Activated CD4-positive, alpha-beta memory T cell treated with anti-CD3 and anti-CD28 coated beads for 36 hours (primary cell): ENCODE measurements around the gene PCDH9. TPM values are rescaled to one million over a fixed set of nuclear protein-coding genes. Genes with fewer than 3 reads are reported as not detected.
A peak's percentile ranks its signal among the peaks of the same experiment; 100 is the strongest.

ENCODE experiments used
- CTCF ChIA-PET: fragments of 350-600 bp; sonication (Branson Sonifier 250); formaldehyde crosslinking; loops from one replicate; lab custom pipeline; 2021; ENCODE audit warnings: antibody characterized with exemption, inconsistent platforms; lab: Charles Lee
- POLR2A ChIA-PET: fragments of 350-600 bp; sonication (Branson Sonifier 250); formaldehyde crosslinking; loops from one replicate; lab custom pipeline; 2021; ENCODE audit warnings: antibody characterized with exemption; lab: Charles Lee
- DNase-seq: peaks from one replicate; pipeline ENCODE4 v3.0.0-alpha.2; 2020
- H3K27ac Mint-ChIP-seq: one replicate; pipeline ENCODE4 v1.8.0; 2021; ENCODE audit warnings: mixed read lengths
- H3K27me3 Mint-ChIP-seq: one replicate; pipeline ENCODE4 v1.8.0; 2021; ENCODE audit warnings: mixed read lengths
- H3K36me3 Mint-ChIP-seq: one replicate; pipeline ENCODE4 v1.8.0; 2021; ENCODE audit warnings: mixed read lengths
- H3K4me1 Mint-ChIP-seq: one replicate; pipeline ENCODE4 v1.8.0; 2021; ENCODE audit warnings: low read depth, mixed read lengths
- H3K4me3 Mint-ChIP-seq: one replicate; pipeline ENCODE4 v1.8.0; 2021; ENCODE audit warnings: mild to moderate bottlenecking, mixed read lengths
- H3K9me3 Mint-ChIP-seq: one replicate; pipeline ENCODE4 v1.8.0; 2021; ENCODE audit warnings: mixed read lengths
- intact Hi-C: fragments of 100-400 bp; cut with micrococcal nuclease; formaldehyde crosslinking; loops from one replicate; pipeline ENCODE4 v1.15.1; 2023
- total RNA-seq, 2 experiments: library from RNA; stranded (reverse); gene quantifications; one replicate each; pipeline ENCODE4 v1.2.3, GENCODE V29; 2021

PCDH9 gene
- total RNA-seq, 2 experiments from 2014 or later = under 0.01 to 0.02 TPM

DNA sequence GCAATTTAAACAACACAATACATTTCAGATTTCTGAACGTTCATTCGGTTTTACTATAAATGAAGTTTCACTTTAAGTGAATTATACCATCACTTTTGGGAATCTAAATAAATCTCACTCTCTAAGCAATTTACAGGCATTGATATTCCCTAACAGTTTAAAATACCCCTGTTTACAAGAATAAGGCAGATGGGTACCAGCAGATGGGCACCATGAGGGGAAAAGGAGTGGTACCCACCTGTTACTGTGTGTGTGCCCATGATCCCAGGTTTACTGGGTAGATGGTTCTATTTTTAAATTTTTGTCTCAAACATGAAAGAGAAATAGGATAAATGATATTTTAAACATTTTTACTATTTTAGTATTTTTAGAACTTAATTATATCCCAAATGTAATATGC lies 212.9 kb downstream of the PCDH9 start:
- H3K4me3 Mint-ChIP-seq = no peak overlapping the region
- ChIA-PET POLR2A (no interaction called here), CTCF (no interaction called here)
- DNase-seq = no peak
- H3K27ac Mint-ChIP-seq = no peak overlapping the region
- H3K9me3 Mint-ChIP-seq = peaks cover 11% of the 10 kb centered on the region
- H3K27me3 Mint-ChIP-seq = no peaks in the 10 kb centered on the region
- no peaks in the 10 kb centered on the region for H3K4me1 Mint-ChIP-seq
- intact Hi-C loops = no loop called here
- no peaks in the 10 kb centered on the region for H3K36me3 Mint-ChIP-seq

DNA sequence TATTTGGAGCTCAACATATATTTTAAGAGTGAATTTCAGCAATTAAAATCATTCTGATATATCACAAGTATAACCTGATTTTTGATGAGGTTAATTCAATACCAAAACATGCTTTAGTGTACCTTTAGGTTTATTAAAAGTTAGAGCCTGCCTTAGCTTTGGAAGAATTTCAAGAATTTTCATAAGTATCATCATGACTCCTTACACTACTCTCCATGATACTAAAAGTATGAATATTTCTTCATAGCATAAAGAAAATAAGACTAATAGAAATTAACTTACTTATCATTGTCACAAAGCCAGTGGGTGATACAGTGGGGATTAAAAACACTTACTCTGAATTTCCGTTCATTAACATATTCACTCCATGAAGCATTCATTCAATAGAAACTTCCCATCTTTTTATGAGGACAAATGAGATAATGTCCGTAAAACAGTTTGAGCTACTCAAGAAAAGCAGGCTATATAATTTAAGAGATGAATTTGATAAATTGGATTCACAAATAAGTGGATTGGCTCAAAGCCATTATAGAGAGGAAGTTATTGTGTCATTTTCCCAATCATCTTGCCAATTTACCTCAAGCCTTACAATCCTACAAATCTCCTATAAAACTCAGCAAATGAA lies 214.0 kb downstream of the PCDH9 start:
- H3K4me1 Mint-ChIP-seq = no peaks in the 10 kb centered on the region
- CTCF ChIA-PET = no interaction called here
- no peaks in the 10 kb centered on the region for H3K36me3 Mint-ChIP-seq

DNA sequence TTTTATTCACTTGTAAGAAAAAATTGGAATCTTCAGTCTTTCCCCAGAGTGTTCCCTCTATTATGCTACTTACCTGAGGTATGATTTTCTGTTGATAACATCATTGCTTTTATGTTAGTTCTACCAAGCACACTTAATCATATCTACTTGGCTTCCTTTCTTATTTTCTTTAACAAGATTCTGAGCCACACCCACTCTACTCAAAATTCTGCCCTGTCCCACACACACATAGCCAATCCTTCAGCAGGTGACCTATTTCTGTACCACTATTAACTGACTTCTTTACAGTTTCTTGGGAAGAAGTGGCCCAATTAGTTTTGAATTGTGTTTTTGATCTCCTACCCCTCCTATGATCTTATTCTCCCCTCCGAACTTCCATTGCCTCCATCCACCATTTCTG lies 215.7 kb downstream of the PCDH9 start:
- intact Hi-C loops = no loop called here
- POLR2A ChIA-PET = no interaction called here
- CTCF ChIA-PET = no interaction called here
- DNase-seq = no peak
- no peaks in the 10 kb centered on the region for H3K4me1 Mint-ChIP-seq
- no peaks in the 10 kb centered on the region for H3K36me3 Mint-ChIP-seq
- H3K27ac Mint-ChIP-seq = no peak overlapping the region
- peaks cover 11% of the 10 kb centered on the region for H3K9me3 Mint-ChIP-seq
- H3K4me3 Mint-ChIP-seq = no peak overlapping the region
- no peaks in the 10 kb centered on the region for H3K27me3 Mint-ChIP-seq

More for the DNA sequence above, 214.0 kb downstream of the PCDH9 start:
- intact Hi-C loops = no loop called here
- Mint-ChIP-seq H3K27ac (no peak overlapping the region), H3K4me3 (no peak overlapping the region), H3K27me3 (no peaks in the 10 kb centered on the region), H3K9me3 (peaks cover 11% of the 10 kb centered on the region)
- no peak for DNase-seq
- POLR2A ChIA-PET = no interaction called here

DNA sequence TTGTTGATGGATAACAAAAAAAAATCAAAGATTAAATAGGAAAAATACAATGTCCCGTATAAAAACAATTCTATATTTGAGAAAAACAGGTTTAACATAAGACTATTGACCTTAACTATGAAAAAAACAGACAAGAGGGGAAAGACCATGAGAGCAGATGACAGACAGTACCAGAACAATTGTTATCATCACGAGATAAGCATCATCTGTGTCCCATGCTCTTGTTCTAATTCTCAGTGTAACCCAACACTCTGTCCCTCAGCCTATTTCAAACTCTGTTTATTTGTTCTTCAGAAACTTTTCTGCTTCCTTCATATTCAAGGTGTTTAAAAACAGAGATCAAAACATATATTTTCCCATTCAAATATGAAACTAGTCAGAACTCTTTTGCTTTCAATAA lies 216.4 kb downstream of the PCDH9 start:
- Mint-ChIP-seq H3K9me3 (peaks cover 11% of the 10 kb centered on the region), H3K27ac (no peak overlapping the region), H3K36me3 (no peaks in the 10 kb centered on the region), H3K4me3 (no peak overlapping the region), H3K27me3 (no peaks in the 10 kb centered on the region), H3K4me1 (no peaks in the 10 kb centered on the region)
- ChIA-PET CTCF (no interaction called here), POLR2A (no interaction called here)
- intact Hi-C loops = no loop called here
- DNase-seq = no peak

DNA sequence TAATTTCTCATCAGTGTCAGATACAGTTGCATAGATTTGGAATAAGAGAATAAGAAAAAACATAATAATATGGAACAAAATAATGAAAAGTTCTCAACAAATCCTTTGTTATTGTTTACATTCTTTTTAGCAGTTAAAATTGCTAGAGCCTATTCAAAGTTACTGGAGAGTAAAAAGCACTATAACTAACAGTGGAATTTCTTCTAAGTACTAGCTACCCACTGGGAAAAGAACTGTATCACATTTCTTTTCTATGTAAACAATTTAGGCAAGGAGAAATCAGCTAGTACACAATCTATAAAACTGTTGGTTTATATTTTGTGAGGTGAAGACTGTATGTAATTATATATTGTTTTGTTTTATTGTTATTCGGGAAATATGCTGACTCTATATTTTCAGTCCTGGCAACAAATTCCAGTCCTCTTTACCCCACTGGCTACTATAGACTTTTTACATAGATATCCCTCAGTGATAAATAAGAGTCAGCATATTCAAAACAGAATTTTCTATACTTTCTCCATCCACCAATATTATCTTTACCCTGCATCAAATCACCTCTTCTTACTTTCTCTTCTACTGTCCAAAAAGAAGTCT lies 222.0 kb downstream of the PCDH9 start:
- Mint-ChIP-seq H3K4me1 (no peaks in the 10 kb centered on the region), H3K27ac (no peak overlapping the region), H3K9me3 (no peaks in the 10 kb centered on the region), H3K27me3 (no peaks in the 10 kb centered on the region), H3K4me3 (no peak overlapping the region), H3K36me3 (no peaks in the 10 kb centered on the region)
- DNase-seq = no peak
- CTCF ChIA-PET = no interaction called here
- intact Hi-C loops = no loop called here
- POLR2A ChIA-PET = no interaction called here

DNA sequence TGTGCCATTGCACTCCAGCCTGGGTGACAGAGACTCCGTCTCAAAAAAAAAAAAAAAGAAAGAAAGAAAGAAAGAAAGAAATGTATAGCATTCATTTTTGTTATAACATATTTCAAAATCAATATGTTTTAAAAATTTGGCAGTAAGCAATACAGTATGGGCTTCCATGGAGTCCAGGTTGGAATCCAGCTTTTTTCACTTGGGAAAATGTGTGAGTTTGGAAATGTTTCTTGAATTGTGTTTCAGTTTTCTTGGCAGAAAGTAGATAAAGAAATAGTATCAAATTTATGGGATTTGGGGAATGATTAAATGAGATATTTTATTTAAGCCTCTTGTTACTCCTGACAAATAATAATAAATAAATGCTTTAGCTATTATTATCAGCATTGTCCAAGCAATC lies 225.6 kb downstream of the PCDH9 start:
- Mint-ChIP-seq H3K27ac (no peak overlapping the region), H3K27me3 (no peaks in the 10 kb centered on the region), H3K36me3 (no peaks in the 10 kb centered on the region), H3K4me3 (no peak overlapping the region), H3K4me1 (no peaks in the 10 kb centered on the region), H3K9me3 (no peaks in the 10 kb centered on the region)
- no peak for DNase-seq
- ChIA-PET CTCF (no interaction called here), POLR2A (no interaction called here)
- intact Hi-C loops = no loop called here

DNA sequence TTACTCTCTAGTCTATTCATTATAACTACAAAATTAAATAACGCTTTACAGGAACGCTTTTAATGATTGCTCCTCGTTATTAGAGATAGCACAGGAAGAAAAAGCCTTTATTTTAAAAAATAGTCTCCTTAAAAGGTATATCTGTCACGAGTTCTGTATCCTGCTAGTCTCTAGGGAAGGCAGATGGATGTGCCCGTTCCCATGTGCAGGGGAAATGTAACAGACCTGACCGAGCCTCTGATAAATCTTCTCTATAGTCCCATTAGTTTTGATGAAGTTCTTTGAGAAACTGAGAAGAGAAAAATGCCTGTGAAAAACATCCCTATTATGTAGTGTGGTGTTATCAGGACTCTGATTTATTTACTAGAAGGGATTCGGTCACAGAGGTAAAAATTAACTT lies 226.4 kb downstream of the PCDH9 start:
- Mint-ChIP-seq H3K9me3 (no peaks in the 10 kb centered on the region), H3K27me3 (no peaks in the 10 kb centered on the region), H3K4me1 (no peaks in the 10 kb centered on the region), H3K27ac (no peak overlapping the region), H3K36me3 (no peaks in the 10 kb centered on the region), H3K4me3 (no peak overlapping the region)
- ChIA-PET CTCF (no interaction called here), POLR2A (no interaction called here)
- DNase-seq = no peak
- intact Hi-C loops = no loop called here

DNA sequence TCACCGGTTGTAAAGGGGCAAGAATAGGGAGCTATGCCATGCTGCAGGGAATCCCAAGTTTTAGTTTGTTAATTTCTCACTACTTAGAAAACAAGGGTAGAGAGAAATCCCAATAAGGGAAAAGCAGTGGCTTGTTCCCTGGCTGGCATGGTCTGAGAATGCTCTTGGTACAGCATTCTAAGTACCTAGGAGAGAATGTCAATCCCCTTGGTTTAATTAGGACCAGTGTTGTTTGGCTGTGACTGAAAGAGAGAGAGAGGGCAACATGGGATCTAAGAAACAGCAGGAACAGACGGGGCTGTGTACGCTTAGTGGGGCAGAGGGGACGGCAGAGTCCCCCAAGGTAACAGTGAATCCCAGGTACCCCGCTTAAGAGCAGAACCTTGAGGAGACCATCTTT lies 228.8 kb downstream of the PCDH9 start:
- no peak overlapping the region for H3K27ac Mint-ChIP-seq
- H3K4me1 Mint-ChIP-seq = no peaks in the 10 kb centered on the region
- POLR2A ChIA-PET = no interaction called here
- no peaks in the 10 kb centered on the region for H3K36me3 Mint-ChIP-seq
- CTCF ChIA-PET = no interaction called here
- H3K9me3 Mint-ChIP-seq = peaks cover 3% of the 10 kb centered on the region
- intact Hi-C loops = no loop called here
- no peaks in the 10 kb centered on the region for H3K27me3 Mint-ChIP-seq
- no peak for DNase-seq
- H3K4me3 Mint-ChIP-seq = no peak overlapping the region

DNA sequence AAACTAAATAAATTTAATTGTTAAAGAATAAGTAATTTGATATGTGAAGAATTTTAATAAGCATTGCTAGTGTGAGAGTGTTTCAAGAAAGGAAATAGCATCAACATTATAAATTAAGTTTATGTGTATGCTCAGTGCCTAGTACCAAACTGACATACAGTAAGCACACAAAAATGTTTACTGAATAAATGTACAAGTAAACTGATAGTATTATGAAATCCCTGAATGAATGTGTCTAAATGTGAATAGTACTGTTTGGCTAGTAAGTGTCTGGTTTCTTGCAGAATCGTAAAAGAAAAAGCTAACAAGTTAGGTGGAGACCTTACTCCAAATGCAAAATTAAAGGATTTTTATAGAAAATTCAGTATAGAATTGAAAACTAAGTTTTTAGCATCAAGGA lies 233.6 kb downstream of the PCDH9 start:
- Mint-ChIP-seq H3K4me1 (no peaks in the 10 kb centered on the region), H3K36me3 (no peaks in the 10 kb centered on the region), H3K4me3 (no peak overlapping the region), H3K27ac (no peak overlapping the region), H3K27me3 (no peaks in the 10 kb centered on the region), H3K9me3 (peaks cover 3% of the 10 kb centered on the region)
- ChIA-PET POLR2A (no interaction called here), CTCF (no interaction called here)
- intact Hi-C loops = no loop called here
- no peak for DNase-seq

DNA sequence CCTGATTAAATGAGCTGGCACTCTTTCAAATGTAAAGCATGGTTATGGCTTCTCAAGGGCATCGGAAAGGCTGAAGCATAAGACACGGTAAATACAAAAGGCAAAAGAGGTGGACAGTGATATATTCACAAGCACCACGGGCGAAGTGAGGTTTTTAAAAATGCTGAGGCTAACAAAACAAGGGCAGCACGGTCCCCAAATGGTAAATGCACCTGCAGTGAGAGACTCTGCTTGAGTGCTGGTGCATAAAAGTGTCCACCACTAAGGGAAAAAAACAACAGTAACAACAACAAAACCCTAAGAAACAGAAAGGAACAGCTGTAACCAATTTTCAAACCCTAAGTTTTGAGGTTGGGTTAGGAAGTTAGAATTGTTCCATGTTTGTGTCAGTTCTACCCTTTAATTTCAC lies 234.9 kb downstream of the PCDH9 start:
- ChIA-PET POLR2A (no interaction called here), CTCF (no interaction called here)
- no peaks in the 10 kb centered on the region for H3K4me1 Mint-ChIP-seq
- no peak for DNase-seq
- peaks cover 3% of the 10 kb centered on the region for H3K9me3 Mint-ChIP-seq
- H3K36me3 Mint-ChIP-seq = no peaks in the 10 kb centered on the region
- no peaks in the 10 kb centered on the region for H3K27me3 Mint-ChIP-seq
- no peak overlapping the region for H3K4me3 Mint-ChIP-seq
- H3K27ac Mint-ChIP-seq = no peak overlapping the region
- intact Hi-C loops = no loop called here

DNA sequence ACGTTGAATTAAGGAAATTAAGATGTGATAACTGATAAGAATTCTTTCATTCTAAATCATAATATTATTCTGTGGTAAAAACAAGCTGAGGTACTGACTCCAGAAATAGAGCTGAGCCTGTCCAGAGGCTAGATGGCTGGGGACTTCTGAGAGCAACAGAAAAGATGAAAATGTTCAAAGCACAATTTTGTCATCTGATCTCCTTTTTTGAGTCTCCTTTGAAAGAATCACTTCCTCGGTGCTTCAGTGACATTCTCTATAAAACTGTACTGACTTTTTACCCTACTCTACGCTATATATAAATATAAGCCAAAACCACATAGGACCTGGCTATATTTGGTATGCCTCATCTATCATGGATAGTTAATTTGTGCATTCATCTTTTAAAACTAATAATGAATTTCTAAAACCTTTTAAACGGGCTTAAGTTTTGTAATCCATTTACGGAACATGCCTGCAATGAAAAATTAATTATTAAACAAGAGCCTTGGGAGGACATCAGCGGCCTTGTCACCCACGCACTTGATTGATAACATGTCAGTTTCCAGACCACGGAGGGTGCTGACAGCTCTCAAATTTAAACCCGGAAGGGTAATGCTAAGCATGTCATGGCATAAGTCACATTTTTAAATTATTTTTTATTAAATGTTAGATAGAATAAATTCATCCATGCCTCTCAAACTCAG lies 235.5 kb downstream of the PCDH9 start:
- no peaks in the 10 kb centered on the region for H3K4me1 Mint-ChIP-seq
- no peaks in the 10 kb centered on the region for H3K36me3 Mint-ChIP-seq
- H3K27ac Mint-ChIP-seq = no peak overlapping the region
- H3K9me3 Mint-ChIP-seq = peaks cover 3% of the 10 kb centered on the region
- no peaks in the 10 kb centered on the region for H3K27me3 Mint-ChIP-seq
- no peak overlapping the region for H3K4me3 Mint-ChIP-seq
- ChIA-PET POLR2A (no interaction called here), CTCF (no interaction called here)
- no peak for DNase-seq
- intact Hi-C loops = no loop called here

DNA sequence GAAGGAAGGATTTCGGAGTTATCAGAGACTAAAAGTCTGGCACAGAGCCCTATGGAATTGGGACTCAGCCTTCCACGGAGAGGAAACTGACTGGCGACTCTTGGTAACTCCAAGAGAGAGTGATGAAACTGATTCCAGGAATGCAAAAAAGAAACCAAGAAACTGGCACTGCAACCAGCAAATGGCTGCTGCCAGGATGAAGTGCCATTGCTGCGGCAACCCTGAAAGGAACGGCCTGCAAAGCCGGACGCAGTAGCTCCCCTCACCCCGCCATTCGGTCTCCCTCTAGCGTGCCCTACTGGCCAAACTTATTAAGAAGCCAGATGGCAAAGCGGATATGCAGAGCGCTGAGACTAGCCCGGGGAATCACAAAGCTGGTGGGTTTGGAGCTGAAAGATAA lies 236.0 kb downstream of the PCDH9 start:
- Mint-ChIP-seq H3K9me3 (peaks cover 3% of the 10 kb centered on the region), H3K27ac (no peak overlapping the region), H3K4me1 (no peaks in the 10 kb centered on the region), H3K4me3 (no peak overlapping the region), H3K27me3 (no peaks in the 10 kb centered on the region), H3K36me3 (no peaks in the 10 kb centered on the region)
- DNase-seq = peak; percentile 8
- POLR2A ChIA-PET = no interaction called here
- intact Hi-C loops = no loop called here
- CTCF ChIA-PET = no interaction called here

DNA sequence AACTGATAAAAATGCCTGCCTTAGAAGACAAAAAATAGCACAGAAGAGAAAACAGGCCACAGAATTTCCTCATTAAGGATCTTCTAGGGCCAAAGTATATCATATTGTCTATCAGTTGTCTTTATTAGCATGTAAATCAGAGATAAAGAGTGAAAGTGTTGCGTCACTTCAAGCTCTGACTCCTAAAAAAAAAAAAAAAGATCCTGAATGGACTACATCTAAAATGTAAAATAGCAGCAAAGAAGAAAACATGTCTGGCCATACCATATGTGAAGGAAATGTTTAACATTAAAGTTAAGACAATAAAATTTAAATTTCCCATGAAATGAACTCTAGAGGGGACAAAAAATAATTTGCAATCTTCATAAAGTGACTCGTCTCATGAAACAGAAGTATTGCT lies 237.4 kb downstream of the PCDH9 start:
- Mint-ChIP-seq H3K27me3 (no peaks in the 10 kb centered on the region), H3K4me3 (no peak overlapping the region), H3K27ac (no peak overlapping the region), H3K4me1 (no peaks in the 10 kb centered on the region), H3K36me3 (no peaks in the 10 kb centered on the region), H3K9me3 (no peaks in the 10 kb centered on the region)
- CTCF ChIA-PET = no interaction called here
- intact Hi-C loops = no loop called here
- POLR2A ChIA-PET = no interaction called here
- DNase-seq = no peak
